ENCODE results near the gene ARL3.

ARL3 gene

GRCh38 chr10:102631525-102632393 is 82.4 kb downstream of the ARL3 start:
- TF ChIP-seq GATA1 (IDR thresholded peaks at IDR 0.05; ENCODE audit: low read depth, low read length) (no peak), POLR2A (IDR thresholded peaks at IDR 0.05; ENCODE audit: low read length) (no peak)
- DNase-seq: no peak

GRCh38 chr10:102630663-102631062 is 83.5 kb downstream of the ARL3 start:
- no peak for TF ChIP-seq POLR2A (IDR thresholded peaks at IDR 0.05; ENCODE audit: low read length)
- no peak for TF ChIP-seq GATA1 (IDR thresholded peaks at IDR 0.05; ENCODE audit: low read depth, low read length)
- no peak for DNase-seq

GRCh38 chr10:102629661-102630614 is 84.3 kb downstream of the ARL3 start:
- DNase-seq: no peak
- TF ChIP-seq POLR2A (IDR thresholded peaks at IDR 0.05; ENCODE audit: low read length) (no peak), GATA1 (IDR thresholded peaks at IDR 0.05; ENCODE audit: low read depth, low read length) (no peak)

- no peak for DNase-seq
Observed at GRCh38 chr10:102628451-102628911, 85.7 kb downstream of the ARL3 start.

GRCh38 chr10:102627736-102628293 is 86.4 kb downstream of the ARL3 start:
- TF ChIP-seq GATA1 (IDR thresholded peaks at IDR 0.05; ENCODE audit: low read depth, low read length) (no peak), POLR2A (IDR thresholded peaks at IDR 0.05; ENCODE audit: low read length) (no peak)
- DNase-seq: no peak

More at GRCh38 chr10:102628451-102628911, 85.7 kb downstream of the ARL3 start:
- TF ChIP-seq GATA1 (IDR thresholded peaks at IDR 0.05; ENCODE audit: low read depth, low read length): no peak
- no peak for TF ChIP-seq POLR2A (IDR thresholded peaks at IDR 0.05; ENCODE audit: low read length)

- DNase-seq: no peak
- TF ChIP-seq GATA1 (IDR thresholded peaks at IDR 0.05; ENCODE audit: low read depth, low read length) (no peak), POLR2A (IDR thresholded peaks at IDR 0.05; ENCODE audit: low read length) (no peak)
Observed at GRCh38 chr10:102627291-102627735, 86.9 kb downstream of the ARL3 start.

GRCh38 chr10:102626026-102626685 is 88.0 kb downstream of the ARL3 start:
- no peak for DNase-seq
- TF ChIP-seq GATA1 (IDR thresholded peaks at IDR 0.05; ENCODE audit: low read depth, low read length) (no peak), POLR2A (IDR thresholded peaks at IDR 0.05; ENCODE audit: low read length) (no peak)

GRCh38 chr10:102624751-102625645 is 89.2 kb downstream of the ARL3 start:
- TF ChIP-seq POLR2A (IDR thresholded peaks at IDR 0.05; ENCODE audit: low read length): no peak
- no peak for TF ChIP-seq GATA1 (IDR thresholded peaks at IDR 0.05; ENCODE audit: low read depth, low read length)

GRCh38 chr10:102624094-102624493 is 90.1 kb downstream of the ARL3 start:
- TF ChIP-seq GATA1 (IDR thresholded peaks at IDR 0.05; ENCODE audit: low read depth, low read length) (no peak), POLR2A (IDR thresholded peaks at IDR 0.05; ENCODE audit: low read length) (no peak)
- no peak for DNase-seq

More at GRCh38 chr10:102624751-102625645, 89.2 kb downstream of the ARL3 start:
- DNase-seq: no peak

All from erythroblast (primary cell).